ENCODE results near the gene GFI1.

DNA sequence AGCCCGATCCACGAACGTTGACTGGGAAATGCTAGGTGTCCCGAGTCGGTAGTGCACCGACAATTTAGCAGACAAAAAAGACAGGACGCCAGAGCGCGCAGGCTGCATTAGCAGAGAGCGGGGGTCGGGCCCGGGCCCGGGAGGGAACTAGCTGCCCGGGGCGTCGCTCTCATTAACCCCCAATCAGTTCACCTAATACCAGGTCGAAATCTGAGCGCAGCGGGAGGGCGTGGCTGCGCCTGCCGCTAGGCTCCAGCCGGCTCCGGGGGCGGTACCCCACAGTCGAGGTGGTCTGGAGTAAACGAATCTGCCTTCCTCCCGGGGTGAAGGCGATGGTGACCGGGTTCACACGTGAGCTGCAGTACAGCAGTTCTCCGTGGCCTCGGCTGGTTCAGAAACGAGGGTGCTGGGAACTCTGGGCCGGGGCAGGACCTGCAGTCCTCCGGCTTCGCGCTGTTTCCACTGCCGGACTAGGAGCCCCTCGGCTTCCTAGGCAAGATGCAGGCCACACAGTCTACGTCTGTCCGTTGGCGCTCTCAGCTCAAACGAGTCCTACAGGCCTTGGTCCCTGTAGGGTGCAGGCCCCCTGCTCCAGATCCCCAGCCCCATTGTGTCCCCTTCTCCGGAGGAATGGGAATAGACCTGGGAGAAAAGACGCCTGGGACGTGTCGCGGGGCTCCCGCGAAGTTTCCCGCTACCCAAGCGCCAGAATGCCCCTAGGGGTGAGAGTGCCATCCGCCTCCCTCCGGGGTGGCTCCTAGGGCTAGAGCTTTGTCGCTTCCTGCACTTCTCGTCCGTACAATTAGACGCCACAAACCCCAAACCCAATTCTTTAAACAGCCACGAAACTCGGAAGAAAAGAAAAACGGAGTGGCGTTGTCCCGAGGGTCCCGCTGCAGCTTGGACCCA, 2.0 kb downstream of the GFI1 start:
- no peak for TF ChIP-seq EP300 (IDR thresholded peaks at IDR 0.05; ENCODE audit: borderline replicate concordance in 1 of 2, low read depth in 1 of 2, low read length in 1 of 2)
- TF ChIP-seq, protein P1, sequence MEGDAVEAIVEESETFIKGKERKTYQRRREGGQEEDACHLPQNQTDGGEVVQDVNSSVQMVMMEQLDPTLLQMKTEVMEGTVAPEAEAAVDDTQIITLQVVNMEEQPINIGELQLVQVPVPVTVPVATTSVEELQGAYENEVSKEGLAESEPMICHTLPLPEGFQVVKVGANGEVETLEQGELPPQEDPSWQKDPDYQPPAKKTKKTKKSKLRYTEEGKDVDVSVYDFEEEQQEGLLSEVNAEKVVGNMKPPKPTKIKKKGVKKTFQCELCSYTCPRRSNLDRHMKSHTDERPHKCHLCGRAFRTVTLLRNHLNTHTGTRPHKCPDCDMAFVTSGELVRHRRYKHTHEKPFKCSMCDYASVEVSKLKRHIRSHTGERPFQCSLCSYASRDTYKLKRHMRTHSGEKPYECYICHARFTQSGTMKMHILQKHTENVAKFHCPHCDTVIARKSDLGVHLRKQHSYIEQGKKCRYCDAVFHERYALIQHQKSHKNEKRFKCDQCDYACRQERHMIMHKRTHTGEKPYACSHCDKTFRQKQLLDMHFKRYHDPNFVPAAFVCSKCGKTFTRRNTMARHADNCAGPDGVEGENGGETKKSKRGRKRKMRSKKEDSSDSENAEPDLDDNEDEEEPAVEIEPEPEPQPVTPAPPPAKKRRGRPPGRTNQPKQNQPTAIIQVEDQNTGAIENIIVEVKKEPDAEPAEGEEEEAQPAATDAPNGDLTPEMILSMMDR (IDR thresholded peaks at IDR 0.05), result no peak
- TF ChIP-seq SMC3 (IDR thresholded peaks at IDR 0.05; ENCODE audit: low read depth, low read length), result no peak
- no peak; the same call in none of the 2 replicates for TF ChIP-seq EZH2phosphoT487 (IDR thresholded peaks at IDR 0.05; ENCODE audit: borderline replicate concordance, low read depth)
- TF ChIP-seq TEAD4 (IDR thresholded peaks at IDR 0.05; ENCODE audit: borderline replicate concordance, insufficient read depth), result no peak
